ENCODE results near the gene FOLR2.
"Not testable (repeated sequence)": the region's sequence is repeated elsewhere in the genome, so short reads cannot be mapped to it uniquely, and the experiment has no call there.

Gene FOLR2

DNA sequence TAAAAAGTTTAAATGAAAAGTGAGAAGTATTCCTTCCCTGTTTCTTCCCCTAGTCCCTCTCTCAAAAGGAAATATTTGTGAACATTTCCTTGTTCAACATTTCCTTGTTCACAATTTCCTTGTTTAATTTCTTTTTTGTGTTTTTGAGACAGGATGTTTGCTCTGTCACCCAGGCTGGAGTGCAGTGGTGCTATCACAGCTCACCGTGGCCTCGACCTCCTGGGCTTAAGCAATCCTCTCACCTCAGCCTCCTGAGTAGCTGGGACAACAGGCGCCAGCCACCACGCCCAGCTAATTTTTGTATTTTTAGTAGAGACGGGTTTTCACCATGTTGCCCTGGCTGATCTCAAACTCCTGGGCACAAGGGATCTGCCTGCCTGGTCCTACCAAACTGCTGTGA is 50.4 kb downstream of the FOLR2 start:
- not testable (repeated sequence) for DNase-seq (ENCODE audit: low read depth in 2 of 3, low spot score in 2 of 3)

DNA sequence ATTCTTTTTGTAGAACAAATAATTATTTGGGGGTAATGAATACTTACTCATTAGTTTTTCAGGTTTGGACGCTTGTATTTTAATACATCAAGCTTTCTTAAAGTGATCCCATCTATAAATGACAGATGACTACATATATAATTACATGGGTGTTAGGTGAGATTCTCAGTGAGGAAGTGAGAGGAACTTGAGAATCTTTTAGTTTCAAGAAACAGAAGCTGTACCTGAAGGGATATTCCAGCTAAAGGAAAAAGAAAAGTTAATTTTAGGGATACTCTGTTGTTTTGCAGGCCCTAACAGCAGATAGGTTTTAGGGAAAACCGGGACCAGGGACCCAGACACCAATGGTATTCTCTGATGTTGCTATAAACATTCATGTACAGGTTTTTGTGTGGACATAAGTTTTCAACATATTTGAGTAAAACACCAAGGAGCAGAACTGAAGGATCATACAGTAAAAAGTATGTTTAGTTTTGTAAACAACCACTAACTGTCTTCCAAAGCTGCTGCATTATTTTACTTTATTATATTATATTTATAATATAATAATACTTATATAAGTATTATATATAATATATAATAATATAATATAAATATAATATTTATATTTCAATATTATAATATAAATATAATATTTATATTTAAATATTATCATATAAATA is 51.5 kb downstream of the FOLR2 start:
- DNase-seq (ENCODE audit: low read depth in 2 of 3, low spot score in 2 of 3), result no peak

Data from activated CD8-positive, alpha-beta memory T cell treated with anti-CD3 and anti-CD28 coated beads for 48 hours (primary cell).